Measurements from ENCODE around the gene SAMD10.
A peak's percentile ranks its signal among the peaks of the same experiment; 100 is the strongest.

The SAMD10 gene

DNA sequence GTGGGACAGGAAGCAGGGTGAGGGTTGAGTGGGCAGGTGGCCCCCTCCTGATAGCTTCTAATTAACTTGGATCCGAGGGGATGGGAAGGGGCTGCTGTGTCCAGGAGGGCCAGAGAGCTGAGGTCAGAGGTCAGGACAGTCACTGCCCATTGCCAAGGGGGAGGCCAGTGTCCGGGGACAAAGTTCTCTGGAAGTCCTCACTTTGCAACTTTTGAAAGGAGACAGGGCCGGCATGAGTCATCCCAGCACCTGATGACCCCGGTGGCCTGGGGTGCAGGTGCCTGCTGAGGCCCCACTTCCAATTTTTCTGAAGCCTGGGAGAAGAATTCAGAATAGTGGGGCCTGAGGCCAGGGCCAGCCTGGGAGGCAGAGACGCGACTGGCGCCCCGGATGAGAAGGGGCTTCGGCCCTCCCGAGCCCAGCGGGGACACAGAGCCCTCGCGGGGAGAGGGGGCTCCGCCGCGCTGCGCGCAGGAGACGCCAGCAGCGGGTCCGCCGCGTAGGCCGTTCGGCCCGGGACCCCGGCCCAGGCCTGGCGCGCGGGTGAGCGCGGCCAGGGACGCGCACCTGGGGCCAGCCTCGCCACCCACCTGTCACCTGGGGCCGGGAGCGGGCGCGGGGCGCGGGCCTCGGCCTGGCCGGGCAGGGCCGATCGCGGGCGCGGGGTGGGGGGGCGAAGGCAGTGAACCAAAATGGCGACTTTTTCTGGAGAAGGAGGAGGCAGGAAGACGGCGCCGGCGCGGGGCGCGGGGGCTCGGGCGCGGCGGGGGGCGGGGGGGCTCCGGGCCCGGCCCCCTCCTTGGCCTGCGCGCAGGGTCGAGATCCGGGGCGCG is 10.3 kb downstream of the SAMD10 start:
- peak; percentile 61; the same call in 1 of the 2 replicates for TF ChIP-seq YY1 (IDR thresholded peaks at IDR 0.05; ENCODE audit: low read depth)
- TF ChIP-seq, protein P1, sequence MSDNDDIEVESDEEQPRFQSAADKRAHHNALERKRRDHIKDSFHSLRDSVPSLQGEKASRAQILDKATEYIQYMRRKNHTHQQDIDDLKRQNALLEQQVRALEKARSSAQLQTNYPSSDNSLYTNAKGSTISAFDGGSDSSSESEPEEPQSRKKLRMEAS (IDR thresholded peaks at IDR 0.05) = no peak; the same call in 1 of the 2 replicates
- TF ChIP-seq ZBTB7A (IDR thresholded peaks at IDR 0.05; ENCODE audit: low read depth) = no peak
- TF ChIP-seq TAF1 (IDR thresholded peaks at IDR 0.05; ENCODE audit: low read depth) = 0 out of 2 replicates have a peak, but pooled peaks have one; percentile 11
- no peak for TF ChIP-seq FOXM1 (IDR thresholded peaks at IDR 0.05; ENCODE audit: borderline replicate concordance, low read depth)
- no peak for TF ChIP-seq EP300 (IDR thresholded peaks at IDR 0.05; ENCODE audit: borderline replicate concordance)

DNA sequence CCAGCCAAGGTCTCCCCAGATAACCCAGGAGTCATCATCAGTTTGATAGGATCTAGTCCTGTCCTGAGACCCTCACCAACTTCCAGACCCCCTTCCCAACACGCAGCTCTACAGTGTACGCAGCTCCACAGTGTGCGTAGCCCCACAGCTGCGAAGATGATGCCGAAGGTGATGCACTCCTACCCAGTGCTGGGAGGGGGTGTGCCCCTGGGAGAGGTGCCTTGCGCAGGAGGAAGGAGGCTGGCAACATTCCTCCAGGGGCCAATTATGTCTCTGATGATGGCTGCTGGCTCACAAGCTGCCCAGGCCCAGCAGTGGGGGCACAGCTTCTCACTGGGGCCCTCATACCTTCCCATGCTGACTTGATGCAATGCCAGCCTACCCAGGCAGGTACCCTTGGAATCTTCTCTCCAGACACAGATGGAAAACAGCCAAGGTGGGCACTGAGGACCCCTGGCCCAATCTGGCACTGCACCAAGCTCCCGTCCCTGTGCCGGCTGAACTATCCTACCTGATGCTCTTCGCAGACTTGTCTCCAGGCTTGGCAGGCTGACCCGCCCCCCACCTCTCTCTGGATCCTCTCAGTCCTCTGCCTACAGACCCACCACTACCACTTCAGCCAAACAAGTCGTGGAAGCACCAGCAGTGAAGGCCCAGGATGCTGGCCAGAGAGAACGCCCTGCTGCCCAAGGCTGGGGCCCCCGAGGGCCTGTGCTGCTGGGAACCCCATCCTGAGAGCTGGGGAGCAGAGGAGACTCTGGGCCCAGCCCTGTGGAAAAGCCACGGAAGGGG is 11.1 kb downstream of the SAMD10 start:
- TF ChIP-seq, protein P2, sequence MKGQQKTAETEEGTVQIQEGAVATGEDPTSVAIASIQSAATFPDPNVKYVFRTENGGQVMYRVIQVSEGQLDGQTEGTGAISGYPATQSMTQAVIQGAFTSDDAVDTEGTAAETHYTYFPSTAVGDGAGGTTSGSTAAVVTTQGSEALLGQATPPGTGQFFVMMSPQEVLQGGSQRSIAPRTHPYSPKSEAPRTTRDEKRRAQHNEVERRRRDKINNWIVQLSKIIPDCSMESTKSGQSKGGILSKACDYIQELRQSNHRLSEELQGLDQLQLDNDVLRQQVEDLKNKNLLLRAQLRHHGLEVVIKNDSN (IDR thresholded peaks at IDR 0.05) = no peak
- TF ChIP-seq RAD21 (IDR thresholded peaks at IDR 0.05; ENCODE audit: low read depth) (no peak), FOXM1 (IDR thresholded peaks at IDR 0.05; ENCODE audit: borderline replicate concordance, low read depth) (no peak), TAF1 (IDR thresholded peaks at IDR 0.05; ENCODE audit: low read depth) (no peak), NFIC (IDR thresholded peaks at IDR 0.05) (no peak), CEBPB (IDR thresholded peaks at IDR 0.05) (no peak), CREB1 (IDR thresholded peaks at IDR 0.05; ENCODE audit: low read depth) (no peak), ZBTB7A (IDR thresholded peaks at IDR 0.05; ENCODE audit: low read depth) (no peak), EP300 (IDR thresholded peaks at IDR 0.05; ENCODE audit: borderline replicate concordance) (no peak), EGR1 (IDR thresholded peaks at IDR 0.05) (no peak), TEAD4 (IDR thresholded peaks at IDR 0.05) (no peak), YY1 (IDR thresholded peaks at IDR 0.05; ENCODE audit: low read depth) (no peak), TCF12 (IDR thresholded peaks at IDR 0.05; ENCODE audit: low read depth) (no peak)
- TF ChIP-seq, protein P1 (IDR thresholded peaks at IDR 0.05) = no peak
- TF ChIP-seq, protein P3, sequence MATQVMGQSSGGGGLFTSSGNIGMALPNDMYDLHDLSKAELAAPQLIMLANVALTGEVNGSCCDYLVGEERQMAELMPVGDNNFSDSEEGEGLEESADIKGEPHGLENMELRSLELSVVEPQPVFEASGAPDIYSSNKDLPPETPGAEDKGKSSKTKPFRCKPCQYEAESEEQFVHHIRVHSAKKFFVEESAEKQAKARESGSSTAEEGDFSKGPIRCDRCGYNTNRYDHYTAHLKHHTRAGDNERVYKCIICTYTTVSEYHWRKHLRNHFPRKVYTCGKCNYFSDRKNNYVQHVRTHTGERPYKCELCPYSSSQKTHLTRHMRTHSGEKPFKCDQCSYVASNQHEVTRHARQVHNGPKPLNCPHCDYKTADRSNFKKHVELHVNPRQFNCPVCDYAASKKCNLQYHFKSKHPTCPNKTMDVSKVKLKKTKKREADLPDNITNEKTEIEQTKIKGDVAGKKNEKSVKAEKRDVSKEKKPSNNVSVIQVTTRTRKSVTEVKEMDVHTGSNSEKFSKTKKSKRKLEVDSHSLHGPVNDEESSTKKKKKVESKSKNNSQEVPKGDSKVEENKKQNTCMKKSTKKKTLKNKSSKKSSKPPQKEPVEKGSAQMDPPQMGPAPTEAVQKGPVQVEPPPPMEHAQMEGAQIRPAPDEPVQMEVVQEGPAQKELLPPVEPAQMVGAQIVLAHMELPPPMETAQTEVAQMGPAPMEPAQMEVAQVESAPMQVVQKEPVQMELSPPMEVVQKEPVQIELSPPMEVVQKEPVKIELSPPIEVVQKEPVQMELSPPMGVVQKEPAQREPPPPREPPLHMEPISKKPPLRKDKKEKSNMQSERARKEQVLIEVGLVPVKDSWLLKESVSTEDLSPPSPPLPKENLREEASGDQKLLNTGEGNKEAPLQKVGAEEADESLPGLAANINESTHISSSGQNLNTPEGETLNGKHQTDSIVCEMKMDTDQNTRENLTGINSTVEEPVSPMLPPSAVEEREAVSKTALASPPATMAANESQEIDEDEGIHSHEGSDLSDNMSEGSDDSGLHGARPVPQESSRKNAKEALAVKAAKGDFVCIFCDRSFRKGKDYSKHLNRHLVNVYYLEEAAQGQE (IDR thresholded peaks at IDR 0.05; ENCODE audit: low read depth) = no peak

DNA sequence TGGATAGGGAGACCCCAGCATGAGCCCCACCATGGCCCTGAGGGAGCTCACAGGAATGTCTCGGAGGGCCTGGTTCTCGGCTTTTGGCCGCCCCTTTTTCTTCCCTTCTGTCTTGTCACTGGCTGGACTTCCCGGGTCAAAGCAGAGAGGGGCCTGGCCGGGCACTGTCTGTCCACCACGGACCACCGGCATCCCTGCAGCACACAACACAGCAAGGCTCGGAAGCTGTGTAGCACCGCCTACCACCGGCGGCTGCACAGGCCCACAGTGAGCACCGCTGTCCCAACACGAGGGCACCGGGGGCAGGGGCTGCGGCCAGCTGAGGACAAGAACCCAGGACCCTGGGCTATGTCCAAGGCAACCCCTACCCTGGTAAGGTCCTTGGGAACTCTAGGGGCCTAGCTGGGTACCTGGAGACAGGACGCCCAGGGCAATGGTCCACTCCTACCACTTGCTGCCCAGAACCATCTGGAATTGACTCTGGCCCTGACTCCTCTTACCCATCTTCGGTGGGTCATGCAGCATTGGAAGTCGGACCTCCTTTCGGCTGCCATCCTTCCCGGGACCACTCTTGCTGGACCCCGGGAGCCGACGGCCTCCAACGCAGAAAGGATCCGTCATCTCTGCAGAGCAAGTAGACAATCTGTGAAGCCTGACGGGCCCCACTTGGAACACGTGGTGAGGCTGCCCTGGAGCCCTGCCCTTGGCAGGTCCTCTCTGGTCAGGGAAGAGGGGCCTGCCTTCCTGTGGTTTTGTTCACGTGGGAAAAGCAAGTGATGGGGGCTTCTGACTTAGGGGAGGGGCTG is 11.9 kb downstream of the SAMD10 start:
- TF ChIP-seq, protein P1 (IDR thresholded peaks at IDR 0.05) = no peak
- TF ChIP-seq TAF1 (IDR thresholded peaks at IDR 0.05; ENCODE audit: low read depth) (no peak), FOXM1 (IDR thresholded peaks at IDR 0.05; ENCODE audit: borderline replicate concordance, low read depth) (no peak), YY1 (IDR thresholded peaks at IDR 0.05; ENCODE audit: low read depth) (no peak), CEBPB (IDR thresholded peaks at IDR 0.05) (no peak), EP300 (IDR thresholded peaks at IDR 0.05; ENCODE audit: borderline replicate concordance) (no peak), TEAD4 (IDR thresholded peaks at IDR 0.05) (no peak), NFIC (IDR thresholded peaks at IDR 0.05) (no peak), ZBTB7A (IDR thresholded peaks at IDR 0.05; ENCODE audit: low read depth) (no peak), RAD21 (IDR thresholded peaks at IDR 0.05; ENCODE audit: low read depth) (no peak), EGR1 (IDR thresholded peaks at IDR 0.05) (no peak), TCF12 (IDR thresholded peaks at IDR 0.05; ENCODE audit: low read depth) (no peak)
- TF ChIP-seq, protein P3 (IDR thresholded peaks at IDR 0.05; ENCODE audit: low read depth) = no peak
- TF ChIP-seq, protein P2 (IDR thresholded peaks at IDR 0.05) = no peak

DNA sequence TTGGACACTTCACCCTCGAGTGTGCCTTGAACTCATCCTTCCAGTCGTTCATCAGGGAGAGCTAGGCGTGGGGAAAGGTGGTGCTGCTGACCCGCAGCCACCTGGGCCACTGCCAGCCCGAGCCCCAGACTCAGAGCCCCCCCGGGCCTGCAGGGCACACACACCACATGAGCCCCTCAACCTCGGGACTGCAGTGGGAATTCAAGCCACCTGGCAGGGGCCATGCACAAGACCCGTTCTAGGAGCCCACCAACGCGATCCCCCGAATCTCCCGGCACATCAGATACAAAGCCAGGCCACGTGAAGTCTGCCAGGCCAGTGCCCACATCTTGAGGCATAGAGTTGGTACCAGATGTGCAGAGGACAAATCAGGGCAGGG is 12.5 kb downstream of the SAMD10 start:
- TF ChIP-seq YY1 (IDR thresholded peaks at IDR 0.05; ENCODE audit: low read depth) (no peak), EP300 (IDR thresholded peaks at IDR 0.05; ENCODE audit: borderline replicate concordance) (no peak), ZBTB7A (IDR thresholded peaks at IDR 0.05; ENCODE audit: low read depth) (no peak), TAF1 (IDR thresholded peaks at IDR 0.05; ENCODE audit: low read depth) (no peak), EGR1 (IDR thresholded peaks at IDR 0.05) (no peak)

Measured in Ishikawa (cell line).